ENCODE measurements around the gene ABCG8. TPM values are rescaled to one million over a fixed set of nuclear protein-coding genes. Genes with fewer than 3 reads are reported as not detected.

ABCG8 gene
- polyA plus RNA-seq, 1 of the 3 experiments (the other 2 are of a cell fraction): not detected

GRCh38 chr2:43824512-43824911 is 14.3 kb upstream of the ABCG8 start:
- Histone ChIP-seq H3K27ac (ENCODE audit: low read depth in 2 of 2, low read length in 1 of 2) (no peak overlapping the region), H3K27me3 (ENCODE audit: insufficient read depth) (no peaks in the 10 kb centered on the region; the same call in 1 of the 2 replicates), H4K20me1 (ENCODE audit: insufficient read depth) (no peaks in the 10 kb centered on the region), H3K4me1 (ENCODE audit: control insufficient read depth in 1 of 2, insufficient read depth in 2 of 2, low read depth in 1 of 2, low read length in 1 of 2) (no peaks in the 10 kb centered on the region; a peak in 1 of 4 replicates), H3K36me3 (replicated peaks in 1 of 2; ENCODE audit: control insufficient read depth in 1 of 2, insufficient read depth in 2 of 2, low read length in 1 of 2) (no peaks in the 10 kb centered on the region), H2AFZ (ENCODE audit: low read depth) (no peak overlapping the region), H3K9me2 (no peaks in the 10 kb centered on the region), H3K4me3 (ENCODE audit: low read depth in 2 of 2, low read length in 1 of 2) (no peak overlapping the region), H3F3A (replicated peaks; ENCODE audit: insufficient read depth) (no peaks in the 10 kb centered on the region), H3K9me3 (no peaks in the 10 kb centered on the region), H3K9ac (no peak overlapping the region), H3K4me2 (no peak overlapping the region), H3K79me2 (ENCODE audit: insufficient read depth) (no peaks in the 10 kb centered on the region)
- no peak for TF ChIP-seq JUND (IDR thresholded peaks at IDR 0.05)
- TF ChIP-seq NFIC (IDR thresholded peaks at IDR 0.05; ENCODE audit: borderline replicate concordance): no peak
- TF ChIP-seq, protein P1, sequence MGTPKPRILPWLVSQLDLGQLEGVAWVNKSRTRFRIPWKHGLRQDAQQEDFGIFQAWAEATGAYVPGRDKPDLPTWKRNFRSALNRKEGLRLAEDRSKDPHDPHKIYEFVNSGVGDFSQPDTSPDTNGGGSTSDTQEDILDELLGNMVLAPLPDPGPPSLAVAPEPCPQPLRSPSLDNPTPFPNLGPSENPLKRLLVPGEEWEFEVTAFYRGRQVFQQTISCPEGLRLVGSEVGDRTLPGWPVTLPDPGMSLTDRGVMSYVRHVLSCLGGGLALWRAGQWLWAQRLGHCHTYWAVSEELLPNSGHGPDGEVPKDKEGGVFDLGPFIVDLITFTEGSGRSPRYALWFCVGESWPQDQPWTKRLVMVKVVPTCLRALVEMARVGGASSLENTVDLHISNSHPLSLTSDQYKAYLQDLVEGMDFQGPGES (IDR thresholded peaks at IDR 0.05; ENCODE audit: low read depth, low read length): no peak
- TF ChIP-seq RAD21 (IDR thresholded peaks at IDR 0.05; ENCODE audit: low read length): no peak
- TF ChIP-seq YY1 (IDR thresholded peaks at IDR 0.05; ENCODE audit: low read depth): no peak
- TF ChIP-seq MEF2A (IDR thresholded peaks at IDR 0.05; ENCODE audit: borderline replicate concordance, low read depth): no peak
- no peak for TF ChIP-seq POLR2AphosphoS5 (IDR thresholded peaks at IDR 0.05; ENCODE audit: low read depth, low read length)
- no peak for TF ChIP-seq RXRA (IDR thresholded peaks at IDR 0.05; ENCODE audit: borderline replicate concordance, low read depth)
- TF ChIP-seq GABPA (IDR thresholded peaks at IDR 0.05; ENCODE audit: low read depth): no peak
- no peak for TF ChIP-seq FOSL2 (IDR thresholded peaks at IDR 0.05; ENCODE audit: borderline replicate concordance, low read depth)
- no peak for TF ChIP-seq TAF1 (IDR thresholded peaks at IDR 0.05; ENCODE audit: borderline replicate concordance, low read depth, low read length)
- no peak for TF ChIP-seq GATA2 (CRISPR knock-in tag; IDR thresholded peaks at IDR 0.05)
- TF ChIP-seq CTCF (IDR thresholded peaks at IDR 0.05): no peak
- TF ChIP-seq FOXJ3 (CRISPR knock-in tag; IDR thresholded peaks at IDR 0.05): no peak
- TF ChIP-seq SMC3 (IDR thresholded peaks at IDR 0.05; ENCODE audit: low read depth, low read length): no peak
- TF ChIP-seq, protein P2, sequence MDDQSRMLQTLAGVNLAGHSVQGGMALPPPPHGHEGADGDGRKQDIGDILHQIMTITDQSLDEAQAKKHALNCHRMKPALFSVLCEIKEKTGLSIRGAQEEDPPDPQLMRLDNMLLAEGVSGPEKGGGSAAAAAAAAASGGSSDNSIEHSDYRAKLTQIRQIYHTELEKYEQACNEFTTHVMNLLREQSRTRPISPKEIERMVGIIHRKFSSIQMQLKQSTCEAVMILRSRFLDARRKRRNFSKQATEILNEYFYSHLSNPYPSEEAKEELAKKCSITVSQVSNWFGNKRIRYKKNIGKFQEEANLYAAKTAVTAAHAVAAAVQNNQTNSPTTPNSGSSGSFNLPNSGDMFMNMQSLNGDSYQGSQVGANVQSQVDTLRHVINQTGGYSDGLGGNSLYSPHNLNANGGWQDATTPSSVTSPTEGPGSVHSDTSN (IDR thresholded peaks at IDR 0.05): no peak
- TF ChIP-seq, protein P3, sequence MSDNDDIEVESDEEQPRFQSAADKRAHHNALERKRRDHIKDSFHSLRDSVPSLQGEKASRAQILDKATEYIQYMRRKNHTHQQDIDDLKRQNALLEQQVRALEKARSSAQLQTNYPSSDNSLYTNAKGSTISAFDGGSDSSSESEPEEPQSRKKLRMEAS (IDR thresholded peaks at IDR 0.05; ENCODE audit: low read depth): no peak
- CTCF ChIA-PET: interaction anchor here (0.9 kb wide), 1 partner anchor 53 kb away, joined by 3 read pairs; no protein-coding TSS in a partner anchor
- DNase-seq: no peak
- POLR2A ChIA-PET: no interaction called here
- WGBS (ENCODE audit: low lambda C conversion rate): 73% methylated on average over 2 of the region's 2 CpGs
